Sigmoid colon (tissue), 3 donors: ENCODE measurements around the gene HERC4.

Source experiments
- CTCF ChIP-seq, 4 experiments: fragments of 450-650 bp in 3 of 4; fragments of 200-600 bp in 1 of 4; IDR thresholded peaks; one replicate each; pipeline ENCODE4 v1.5.1; 2016 to 2019; ENCODE audit warnings: antibody characterized with exemption in 4 of 4, mild to moderate bottlenecking in 3 of 4, moderate library complexity in 2 of 4
- POLR2A ChIP-seq, 2 donors: fragments of 450-650 bp; IDR thresholded peaks; one replicate each; pipeline ENCODE4 v1.6.1; 2016; ENCODE audit warnings: antibody characterized with exemption in 2 of 2, mild to moderate bottlenecking in 2 of 2, moderate library complexity in 2 of 2

DNA sequence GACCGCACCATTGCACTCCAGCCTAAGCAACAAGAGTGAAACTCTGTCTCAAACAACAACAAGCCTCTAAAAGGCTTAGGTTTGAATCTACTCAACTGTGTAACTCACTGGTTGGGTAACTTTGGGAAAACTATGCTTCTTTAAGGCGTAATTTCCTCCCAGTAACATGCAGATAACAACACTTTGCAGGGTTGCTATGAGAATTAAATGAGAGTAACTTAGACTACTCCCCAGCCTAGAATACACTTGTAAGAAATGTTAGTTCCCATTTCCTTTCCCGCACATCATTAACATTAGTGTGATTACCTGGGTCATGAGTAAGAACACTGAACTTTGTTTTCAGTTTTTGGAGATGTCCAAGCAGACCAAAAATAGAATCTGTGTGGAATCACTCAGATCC, 28.8 kb upstream of the HERC4 start:
- TF ChIP-seq CTCF (IDR thresholded peaks at IDR 0.05) (no peak), POLR2A (IDR thresholded peaks at IDR 0.05) (no peak)
